Hindlimb muscle (tissue), 1 donor: ENCODE data around the gene GABBR1. TPM values are rescaled to one million over a fixed set of nuclear protein-coding genes. Genes with fewer than 3 reads are reported as not detected.

Experiments
- DNase-seq: peaks from one replicate; pipeline ENCODE4 v3.0.0-alpha.2; 2013
- polyA plus RNA-seq: library from polyadenylated mRNA; unstranded; fragments of 120-200 nt; gene quantifications from one replicate; pipeline ENCODE4 v1.2.1, GENCODE V29; 2013; ENCODE audit not compliant: insufficient read length

Gene GABBR1
- polyA plus RNA-seq, 1 donor: 31.1 TPM

GRCh38 chr6:29620630-29621029 lies 12.4 kb downstream of the GABBR1 start:
- DNase-seq: no peak

DNA sequence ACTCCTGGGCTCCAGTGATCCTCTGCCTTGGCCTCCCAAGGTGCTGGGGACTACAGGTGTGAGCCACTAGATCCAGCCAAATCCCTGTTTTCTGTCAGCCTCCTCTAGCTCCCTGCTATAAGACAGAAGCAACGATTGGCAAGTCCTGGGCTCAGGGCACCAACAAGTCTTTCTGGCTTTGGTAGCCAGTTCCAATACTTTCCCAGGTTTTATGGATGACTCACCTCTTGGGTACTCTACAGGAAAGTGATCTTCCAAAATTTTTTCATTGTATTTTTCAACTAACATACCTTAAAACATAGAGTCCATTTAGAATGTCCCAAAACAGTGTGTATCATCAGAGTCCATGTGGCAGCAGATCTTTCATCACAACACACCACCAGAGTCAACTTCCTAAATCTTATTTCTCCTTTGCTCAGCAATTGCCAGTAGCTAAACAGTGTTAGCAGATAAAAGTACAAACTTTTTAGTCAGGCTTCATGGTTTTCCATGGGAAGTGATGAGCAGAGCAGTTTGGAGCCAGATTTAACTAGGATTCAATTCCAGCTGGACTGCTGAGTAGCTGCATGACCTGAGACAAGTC lies 13.3 kb downstream of the GABBR1 start:
- DNase-seq: no peak

DNA sequence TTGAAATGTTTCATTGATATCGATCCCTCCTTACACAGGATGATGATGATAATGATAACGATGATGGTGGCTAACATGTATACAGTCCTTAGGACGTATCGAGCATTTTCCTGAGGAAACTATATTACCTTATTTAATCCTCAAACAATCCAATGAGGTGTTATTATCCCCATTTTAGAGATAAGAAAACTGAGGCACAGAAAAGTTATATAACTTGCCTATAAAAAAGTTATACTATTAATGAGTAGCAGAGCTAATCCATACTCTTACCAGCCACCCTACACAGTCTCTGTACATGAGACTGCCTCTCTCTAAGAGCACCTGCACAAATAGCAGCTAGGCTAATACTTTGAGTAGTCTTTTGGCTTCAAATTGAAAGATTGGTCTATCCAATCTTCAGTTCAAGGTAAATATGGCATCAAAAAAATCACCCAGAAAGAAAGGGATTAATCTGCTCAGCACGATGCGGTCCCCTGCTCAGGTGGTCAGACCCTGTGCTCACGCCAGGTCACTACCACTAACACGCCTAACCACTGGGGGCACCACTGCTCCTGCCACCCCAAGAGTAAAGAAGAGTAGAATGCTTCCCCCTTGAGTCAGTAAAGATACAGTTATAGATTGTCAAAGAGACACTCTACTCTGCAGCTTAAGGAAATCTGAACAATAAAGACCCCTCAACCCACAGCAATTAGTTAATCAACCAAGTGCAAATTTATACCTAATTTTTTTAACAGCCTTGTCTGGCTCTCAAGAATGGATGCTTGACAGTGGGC lies 15.0 kb downstream of the GABBR1 start:
- no peak for DNase-seq

DNA sequence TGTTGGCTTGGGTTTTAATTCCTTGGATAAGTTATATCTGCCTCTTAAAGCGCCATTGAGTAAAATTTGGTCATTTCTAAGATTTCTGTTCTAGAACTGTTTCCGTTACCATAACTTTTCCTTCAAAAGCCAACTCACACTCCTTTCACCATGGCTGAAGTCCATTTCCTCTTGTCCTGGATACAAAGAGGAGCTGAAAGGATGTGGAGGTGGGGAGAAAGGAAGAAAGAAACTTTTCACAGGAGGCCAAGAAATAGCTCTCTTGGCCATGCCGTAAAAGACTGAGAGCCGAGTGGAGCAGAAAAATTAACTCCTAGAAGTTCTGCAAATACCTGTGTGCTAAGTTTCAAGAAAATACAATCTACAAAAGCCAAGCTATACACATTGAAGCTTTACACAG lies 21.6 kb downstream of the GABBR1 start:
- no peak for DNase-seq

GRCh38 chr6:29610540-29610939 lies 22.4 kb downstream of the GABBR1 start:
- no peak for DNase-seq

DNA sequence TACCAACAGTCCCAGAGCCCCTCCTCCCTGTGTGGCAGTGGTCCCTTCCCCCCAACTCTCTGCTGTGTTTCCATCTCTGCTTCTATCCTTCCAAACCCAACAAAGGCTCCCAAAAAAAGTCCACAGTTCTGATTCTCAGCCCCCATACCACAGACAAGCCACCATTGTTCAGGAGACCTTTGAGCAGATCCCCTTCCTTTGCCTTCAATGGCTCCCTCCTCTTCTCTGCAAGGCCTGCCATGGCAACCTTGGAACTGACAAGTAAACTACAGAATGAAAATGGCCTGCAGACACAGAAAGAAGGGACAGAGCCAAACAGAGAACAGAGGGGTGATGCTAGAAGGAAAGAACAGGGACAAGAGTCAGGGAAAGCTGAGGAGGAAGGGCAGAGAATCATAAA lies 24.9 kb downstream of the GABBR1 start:
- DNase-seq: no peak

- no peak for DNase-seq
Measured at GRCh38 chr6:29603930-29604329, 29.1 kb downstream of the GABBR1 start.

GRCh38 chr6:29603456-29603855 lies 29.5 kb downstream of the GABBR1 start:
- DNase-seq: no peak

DNA sequence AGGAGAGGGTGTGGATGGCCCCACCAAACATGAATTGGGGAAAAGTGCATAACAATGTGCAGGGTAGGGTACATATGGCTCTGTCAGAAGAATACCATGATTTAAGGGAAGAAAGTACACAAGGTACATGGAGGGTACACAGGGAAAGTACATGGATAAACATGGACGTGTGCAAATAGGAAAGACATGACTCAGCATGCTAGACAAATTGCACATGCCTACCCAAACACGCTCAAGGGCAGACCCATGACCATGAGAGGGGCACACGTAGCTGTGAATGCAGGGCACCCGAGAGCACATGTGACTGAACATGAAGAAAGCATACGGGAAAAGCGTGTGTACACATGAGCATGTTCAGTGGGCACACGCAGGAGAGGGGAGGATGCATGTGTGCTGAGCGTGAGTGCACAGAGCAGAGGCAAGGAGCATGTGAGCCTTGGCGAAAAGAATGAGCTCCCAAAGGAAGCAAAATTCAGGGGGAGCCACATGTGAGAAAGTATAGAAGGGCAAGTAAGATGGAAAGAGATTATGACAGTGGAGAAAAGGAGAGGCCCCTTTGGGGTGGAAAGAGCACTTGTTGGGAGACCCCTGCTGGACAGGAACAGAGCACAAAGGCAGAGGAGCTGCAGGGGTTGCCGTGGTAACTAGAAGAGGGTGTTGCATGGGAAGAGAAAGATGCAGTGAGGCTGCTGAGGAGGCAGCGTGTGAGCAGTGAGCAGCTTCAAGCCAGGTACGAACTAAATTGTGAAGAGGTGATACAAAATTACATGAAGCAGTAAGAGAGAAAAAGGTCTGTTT lies 30.2 kb downstream of the GABBR1 start:
- DNase-seq: no peak

GRCh38 chr6:29598172-29598747 lies 34.7 kb downstream of the GABBR1 start:
- no peak for DNase-seq

DNA sequence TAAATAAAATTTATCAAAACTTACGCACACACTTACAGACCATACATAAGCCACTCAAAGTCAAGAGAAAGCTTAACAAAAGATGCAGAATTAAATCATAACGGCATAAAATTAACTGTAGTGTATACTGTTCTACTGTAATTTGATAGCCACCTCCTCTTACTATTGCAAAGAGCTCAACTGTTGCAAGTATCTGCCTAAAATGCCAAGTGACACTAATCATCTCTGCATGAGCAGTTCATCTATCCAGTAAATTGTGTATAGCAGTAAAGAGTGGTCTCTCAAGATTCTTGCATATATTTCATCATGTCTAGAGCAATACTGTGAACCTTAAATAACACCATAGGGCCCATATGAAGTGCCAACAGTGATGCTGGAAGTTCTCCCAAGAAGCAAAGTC lies 35.8 kb downstream of the GABBR1 start:
- DNase-seq: no peak

DNA sequence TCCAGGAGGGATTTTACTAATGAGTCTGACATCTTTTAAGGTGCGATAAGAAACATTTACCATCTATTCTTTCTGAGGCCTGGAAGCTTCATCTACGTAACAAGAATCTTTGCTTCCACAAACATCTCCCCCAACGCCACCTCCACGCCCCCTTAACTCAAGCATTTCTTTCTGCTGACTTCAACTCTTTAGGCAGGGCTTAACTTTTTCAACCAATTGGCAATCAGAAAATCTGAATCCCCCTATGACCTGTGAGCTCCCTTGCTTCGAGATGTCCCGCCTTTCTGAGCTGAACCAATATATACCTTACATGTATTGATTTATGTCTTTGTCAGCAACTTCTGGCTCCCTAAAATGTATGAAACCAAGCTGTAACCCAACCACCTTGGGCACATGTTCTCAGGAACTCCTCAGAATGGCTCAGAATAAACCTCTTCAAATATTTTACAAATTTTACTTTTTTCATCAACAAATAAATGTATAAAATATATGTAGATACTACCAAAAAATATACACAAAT lies 36.5 kb downstream of the GABBR1 start:
- no peak for DNase-seq

DNA sequence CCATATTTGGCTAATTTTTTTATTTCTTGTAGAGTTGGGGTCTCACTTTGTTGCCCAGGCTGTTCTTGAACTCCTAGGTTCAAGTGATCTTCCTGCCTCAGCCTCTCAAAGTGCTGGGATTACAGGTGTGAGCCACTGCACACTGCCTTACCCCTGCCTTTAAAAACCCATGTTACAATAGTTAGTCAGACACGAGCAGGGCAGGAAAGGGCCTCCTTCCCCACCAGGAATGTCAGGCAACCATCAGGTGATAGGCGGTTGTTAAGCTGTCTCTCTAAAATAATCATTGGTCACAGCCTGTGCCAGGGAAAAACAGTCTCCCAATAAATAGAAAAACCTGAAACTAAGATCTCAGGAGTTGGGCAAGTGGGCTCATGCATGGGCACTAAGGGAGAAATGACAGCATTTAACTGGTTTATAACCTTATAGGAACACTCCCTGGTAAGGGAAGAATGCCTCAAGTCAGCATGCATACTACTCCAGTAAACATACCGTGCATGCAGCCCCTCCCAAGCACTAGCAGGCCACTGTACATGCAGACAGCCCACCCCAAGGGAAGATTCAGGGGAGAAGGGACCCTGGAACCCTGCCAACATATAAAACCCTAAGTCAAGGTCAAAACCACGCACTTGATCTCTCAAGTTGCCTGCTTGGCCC lies 39.7 kb downstream of the GABBR1 start:
- DNase-seq: no peak

DNA sequence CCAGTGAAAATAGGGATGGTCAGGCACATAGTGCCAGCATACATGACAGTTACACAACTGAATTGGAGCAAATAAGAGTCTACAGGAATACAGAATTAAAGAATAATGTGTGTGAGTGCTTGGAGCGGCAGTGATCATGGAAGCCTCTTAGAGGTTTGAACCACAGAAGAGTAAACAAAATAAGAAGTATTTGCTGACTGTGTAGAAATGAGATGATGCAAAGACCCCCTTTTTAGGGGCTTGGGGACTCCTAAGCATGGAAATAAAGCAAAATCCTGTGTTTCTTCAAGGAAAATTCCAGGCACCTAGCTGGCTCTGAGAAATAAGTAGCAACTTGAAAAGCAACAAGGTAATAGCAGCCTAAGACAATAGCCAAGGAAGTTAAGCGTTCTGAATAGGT lies 41.3 kb downstream of the GABBR1 start:
- DNase-seq: no peak

- DNase-seq: no peak
Measured at GRCh38 chr6:29590218-29590808, 42.7 kb downstream of the GABBR1 start.

GRCh38 chr6:29589423-29590048 lies 43.4 kb downstream of the GABBR1 start:
- peak; percentile 39 for DNase-seq

DNA sequence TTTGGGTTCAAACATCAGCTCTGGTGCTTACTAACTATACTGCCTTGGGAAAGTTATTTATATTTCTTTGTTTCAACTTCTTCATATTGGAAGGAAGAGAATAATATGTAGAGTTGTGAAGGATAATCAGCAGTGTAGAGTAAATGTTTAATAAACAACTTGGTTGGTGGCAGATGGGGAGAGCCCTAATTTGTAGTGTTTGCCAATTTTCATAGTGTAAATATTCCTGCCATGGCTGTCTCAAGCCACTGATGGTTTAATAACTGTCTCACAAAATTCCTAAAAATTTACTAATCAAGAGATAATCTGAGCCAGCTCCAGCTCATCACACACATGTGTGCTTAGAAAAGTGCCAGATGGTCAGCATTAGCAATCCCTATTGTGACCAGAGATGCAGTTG lies 48.2 kb downstream of the GABBR1 start, which contains the start of gene OR2H2:
TSS of gene OR2H2 (plus strand) at position 301 of the 400 bp plus-strand sequence. CDS start 2,824 bp downstream, outside the sequence.
- no peak for DNase-seq

GRCh38 chr6:29577544-29577943 lies 55.4 kb downstream of the GABBR1 start:
- DNase-seq: no peak

DNA sequence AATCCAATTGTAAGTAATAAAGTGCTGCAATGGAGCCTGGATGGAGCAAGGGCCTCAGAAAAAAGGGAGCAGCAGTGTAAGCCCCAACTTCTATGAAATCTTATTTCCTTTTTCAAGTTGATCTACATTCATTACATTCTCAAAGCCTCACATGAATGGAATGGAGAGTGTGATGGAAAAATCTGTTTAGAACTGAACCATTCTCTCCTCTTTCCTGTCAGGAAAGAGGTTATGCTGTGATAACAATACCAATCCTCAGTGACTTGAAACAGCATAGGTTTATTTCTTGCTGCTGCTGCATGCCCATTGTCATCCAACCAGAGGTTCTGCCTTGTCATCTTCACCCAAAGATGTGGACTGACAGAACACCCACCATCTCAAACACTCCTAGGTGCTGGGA lies 56.9 kb downstream of the GABBR1 start:
- DNase-seq: no peak

DNA sequence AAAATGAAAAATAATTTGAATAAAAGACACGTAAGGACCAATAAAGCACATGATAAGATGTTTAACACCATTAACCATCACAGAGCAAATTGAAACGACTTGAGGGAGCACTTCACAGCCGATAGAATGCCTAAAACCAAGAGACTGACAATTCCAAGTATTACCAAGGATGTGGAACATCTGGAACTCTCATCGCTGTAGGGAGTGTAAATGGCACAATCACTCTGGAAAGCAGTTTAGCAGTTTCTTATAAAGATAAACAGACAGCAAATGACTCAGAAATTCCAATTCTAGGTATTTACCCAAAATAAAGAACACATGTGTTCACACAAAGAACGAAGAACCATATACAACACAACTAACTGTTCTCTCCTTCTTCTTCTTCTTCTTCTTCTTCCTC lies 65.0 kb downstream of the GABBR1 start:
- DNase-seq: no peak

GRCh38 chr6:29567541-29567940 lies 65.4 kb downstream of the GABBR1 start:
- DNase-seq: no peak
